ENCODE results near the gene ATAD3A. TPM values are rescaled to one million over a fixed set of nuclear protein-coding genes. Genes with fewer than 3 reads are reported as not detected.
"Not testable (repeated sequence)": the region's sequence is repeated elsewhere in the genome, so short reads cannot be mapped to it uniquely, and the experiment has no call there.

Gene ATAD3A
- total RNA-seq, 1 experiment from 2014 or later, result 74.7 TPM

DNA sequence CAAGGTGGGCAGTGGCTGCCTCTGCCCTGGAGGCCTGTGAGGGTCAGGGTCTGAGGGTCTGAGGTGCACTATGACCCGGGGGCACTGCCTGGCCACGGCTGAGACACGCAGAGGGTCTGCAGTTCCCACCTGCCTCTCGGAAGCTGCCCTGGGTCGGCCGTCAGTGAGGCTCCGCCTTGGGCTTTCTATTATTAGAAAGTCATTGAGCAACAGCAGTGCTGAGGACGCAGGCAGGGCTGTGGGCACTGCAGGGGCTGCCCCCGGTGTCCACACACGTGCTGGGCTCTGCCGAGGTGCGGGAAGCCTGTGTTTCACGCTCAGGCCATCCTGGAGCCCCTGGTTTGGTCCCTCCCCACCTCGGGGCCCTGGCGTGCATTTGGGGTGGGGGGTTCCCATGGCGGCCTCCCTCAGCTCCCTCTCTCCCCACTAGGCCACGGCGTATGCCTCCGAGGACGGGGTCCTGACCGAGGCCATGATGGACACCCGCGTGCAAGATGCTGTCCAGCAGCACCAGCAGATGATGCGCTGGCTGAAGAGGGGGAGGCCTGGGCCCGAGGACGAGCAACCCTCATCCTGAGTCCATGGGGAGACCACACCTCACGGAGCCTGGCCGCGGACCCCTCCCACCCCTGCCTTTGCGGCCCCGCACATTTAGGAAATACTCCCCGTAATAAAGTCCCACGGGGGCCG, 3.0 kb upstream of the ATAD3A start:
- not testable (repeated sequence) for H3K36me3 ChIP-seq; H3K27ac ChIP-seq; H3K4me1 ChIP-seq; H3K9me3 ChIP-seq (replicated peaks); H3K4me3 ChIP-seq; DNase-seq; H3K27me3 ChIP-seq

DNA sequence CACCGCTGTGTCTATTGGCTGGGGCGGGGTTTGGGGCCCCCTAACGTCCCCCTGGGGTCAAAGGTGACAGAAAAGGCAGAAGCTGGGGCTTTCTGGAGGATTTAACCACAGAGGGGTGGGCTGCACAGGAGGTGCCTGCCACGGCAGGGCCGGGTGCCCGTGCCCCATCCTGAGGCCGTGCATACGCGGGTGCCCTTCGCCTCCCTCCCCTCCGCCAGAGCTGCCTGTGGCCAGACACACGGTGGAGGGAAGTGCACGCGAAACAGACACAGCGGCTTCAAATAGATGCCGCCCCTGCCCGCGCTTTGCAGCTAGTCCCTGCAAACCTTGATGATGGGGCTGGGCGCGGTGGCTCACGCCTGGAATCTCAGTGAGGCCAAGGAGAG, 2.5 kb upstream of the ATAD3A start:
- H3K27me3 ChIP-seq; H3K4me3 ChIP-seq; H3K9me3 ChIP-seq (replicated peaks); H3K36me3 ChIP-seq; H3K4me1 ChIP-seq; DNase-seq; H3K27ac ChIP-seq: not testable (repeated sequence)

DNA sequence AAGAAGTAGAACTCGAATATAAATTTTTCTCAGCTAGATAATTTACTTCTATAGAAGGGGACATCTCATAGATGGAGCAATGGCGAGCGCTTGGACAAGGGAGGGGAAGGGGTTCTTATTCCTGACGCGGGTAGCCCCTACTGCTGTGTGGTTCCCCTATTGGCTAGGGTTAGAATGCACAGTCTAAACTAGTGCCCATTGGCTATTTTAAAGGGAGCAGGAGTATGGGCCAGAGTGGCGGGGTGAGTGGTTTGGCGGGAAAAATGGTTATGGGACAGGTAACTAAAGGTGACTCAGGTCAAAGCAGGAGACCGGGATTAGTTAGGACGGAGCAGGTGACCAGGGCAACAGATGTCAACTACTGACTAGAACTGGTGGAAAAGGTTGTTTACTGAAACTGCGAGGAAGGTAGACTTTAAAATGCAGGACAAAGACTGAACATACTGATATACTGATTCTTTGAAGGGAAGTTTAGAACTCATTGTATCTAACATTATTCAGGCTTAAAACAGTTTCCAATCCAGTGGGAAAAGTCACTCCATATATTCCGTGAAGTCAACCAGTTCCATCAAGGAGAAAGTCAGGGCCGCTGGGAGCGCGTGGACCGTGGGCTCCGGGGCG, 940 bp upstream of the ATAD3A start:
- Histone ChIP-seq H3K4me1 (no peaks in the 10 kb centered on the region), H3K36me3 (peaks cover 12% of the 10 kb centered on the region), H3K4me3 (peak overlapping the region; percentile 81), H3K27ac (peak overlapping the region; percentile 76), H3K27me3 (no peaks in the 10 kb centered on the region), H3K9me3 (replicated peaks) (peaks cover 4% of the 10 kb centered on the region; the same call in 1 of the 2 replicates)
- DNase-seq, result peak in 1 of 2 experiments; percentile 38

DNA sequence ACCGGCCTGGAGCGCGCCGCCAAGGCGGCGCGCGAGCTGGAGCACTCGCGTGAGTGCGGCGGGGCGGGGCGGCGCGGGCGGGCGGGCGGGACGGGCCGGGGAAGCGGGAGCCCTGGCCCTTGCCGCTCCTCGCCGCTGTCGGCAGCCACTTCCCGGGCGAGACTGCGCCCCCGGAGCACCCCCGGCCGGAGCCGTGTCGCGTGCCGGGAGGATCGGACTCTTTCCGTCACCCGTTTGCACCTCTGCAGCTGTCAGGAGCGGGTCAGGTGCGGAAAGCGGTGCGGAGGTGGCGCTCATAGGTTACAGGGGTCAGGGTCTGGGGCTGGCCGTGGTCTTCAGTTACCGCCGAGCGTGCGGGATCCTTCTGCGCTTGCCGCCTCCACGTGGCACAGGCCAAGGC, 463 bp downstream of the ATAD3A start:
- not testable (repeated sequence) for H3K27ac ChIP-seq, H3K4me1 ChIP-seq

GRCh38 chr1:1513675-1514074, 1.7 kb downstream of the ATAD3A start:
- not testable (repeated sequence) for H3K9me3 ChIP-seq (replicated peaks); H3K4me1 ChIP-seq; DNase-seq; H3K27ac ChIP-seq; H3K27me3 ChIP-seq; H3K4me3 ChIP-seq
- peaks cover 30% of the 10 kb centered on the region for H3K36me3 ChIP-seq

More for the DNA sequence above, 463 bp downstream of the ATAD3A start:
- Histone ChIP-seq H3K36me3 (peaks cover 23% of the 10 kb centered on the region), H3K4me3 (peak overlapping the region; percentile 81)
- not testable (repeated sequence) for DNase-seq; H3K27me3 ChIP-seq; H3K9me3 ChIP-seq (replicated peaks)

GRCh38 chr1:1514376-1514775, 2.4 kb downstream of the ATAD3A start:
- DNase-seq; H3K9me3 ChIP-seq (replicated peaks); H3K4me1 ChIP-seq; H3K4me3 ChIP-seq; H3K27me3 ChIP-seq; H3K27ac ChIP-seq: not testable (repeated sequence)
- H3K36me3 ChIP-seq, result peaks cover 32% of the 10 kb centered on the region

- H3K27me3 ChIP-seq; H3K9me3 ChIP-seq (replicated peaks); H3K27ac ChIP-seq; H3K4me1 ChIP-seq; DNase-seq; H3K4me3 ChIP-seq: not testable (repeated sequence)
- peaks cover 52% of the 10 kb centered on the region for H3K36me3 ChIP-seq
These were observed 5.0 kb downstream of the ATAD3A start for GRCh38 chr1:1516923-1517322.

- peaks cover 63% of the 10 kb centered on the region for H3K36me3 ChIP-seq
- no peaks in the 10 kb centered on the region for H3K9me3 ChIP-seq (replicated peaks)
- DNase-seq, result no peak
- no peak overlapping the region for H3K27ac ChIP-seq
- H3K27me3 ChIP-seq, result no peaks in the 10 kb centered on the region
- no peak overlapping the region for H3K4me3 ChIP-seq
- no peaks in the 10 kb centered on the region for H3K4me1 ChIP-seq
These were observed 6.1 kb downstream of the ATAD3A start for GRCh38 chr1:1517973-1518620.

- not testable (repeated sequence) for H3K4me3 ChIP-seq; H3K4me1 ChIP-seq; H3K27ac ChIP-seq; H3K27me3 ChIP-seq; H3K9me3 ChIP-seq (replicated peaks); DNase-seq
- peaks cover 66% of the 10 kb centered on the region for H3K36me3 ChIP-seq
These were observed 6.7 kb downstream of the ATAD3A start for GRCh38 chr1:1518621-1519007.

DNA sequence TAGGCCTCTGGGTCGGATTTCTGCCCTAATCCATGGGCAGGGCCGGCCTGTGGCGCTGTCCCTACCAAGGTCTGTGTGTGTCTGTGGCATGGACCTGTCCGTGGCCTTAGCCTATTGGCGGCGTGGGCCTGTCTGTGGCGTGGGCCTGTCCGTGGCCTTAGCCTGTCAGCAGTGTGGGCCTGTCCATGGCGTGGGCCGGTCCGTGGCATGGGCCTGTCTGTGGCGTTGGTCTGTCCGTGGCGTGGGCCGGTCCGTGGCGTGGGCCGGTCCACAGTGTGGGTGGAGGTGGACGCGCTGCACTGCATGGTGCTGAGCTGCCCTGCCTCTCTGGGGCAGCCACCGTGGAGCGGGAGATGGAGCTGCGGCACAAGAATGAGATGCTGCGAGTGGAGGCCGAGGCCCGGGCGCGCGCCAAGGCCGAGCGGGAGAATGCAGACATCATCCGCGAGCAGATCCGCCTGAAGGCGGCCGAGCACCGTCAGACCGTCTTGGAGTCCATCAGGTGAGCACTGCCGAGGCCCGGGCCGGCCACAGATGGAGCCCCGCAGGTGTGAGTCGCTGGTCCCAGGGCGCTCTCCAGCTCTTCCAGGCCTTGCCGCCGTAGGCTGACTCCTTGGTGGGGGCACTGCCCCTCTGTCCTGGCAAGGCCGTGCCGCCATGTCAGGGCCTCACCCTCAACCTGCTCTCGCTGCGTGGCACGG, 8.0 kb downstream of the ATAD3A start:
- not testable (repeated sequence) for H3K27ac ChIP-seq; H3K9me3 ChIP-seq (replicated peaks); DNase-seq; H3K4me1 ChIP-seq; H3K27me3 ChIP-seq; H3K4me3 ChIP-seq
- peaks cover 64% of the 10 kb centered on the region for H3K36me3 ChIP-seq

DNA sequence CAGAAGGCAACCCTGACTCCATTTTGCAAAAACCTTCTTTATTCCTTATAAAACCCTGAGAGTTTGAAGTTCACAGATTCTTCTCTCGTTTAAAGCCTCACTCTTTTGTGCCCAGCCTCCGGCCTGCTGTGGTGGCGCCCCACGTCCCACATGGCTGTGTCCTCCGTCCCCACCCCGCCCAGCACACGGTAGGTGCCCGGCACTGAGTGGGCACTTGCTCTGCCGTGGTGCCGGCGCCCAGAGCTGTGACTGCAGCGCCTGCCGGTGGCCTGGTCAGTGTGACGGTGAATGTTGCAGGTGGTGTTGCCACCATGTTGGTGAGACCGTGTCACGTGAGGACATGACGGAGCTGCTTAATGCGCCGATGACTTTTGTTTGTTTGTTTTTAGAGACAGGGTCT, 9.4 kb downstream of the ATAD3A start:
- Histone ChIP-seq H3K9me3 (replicated peaks) (no peaks in the 10 kb centered on the region), H3K36me3 (peaks cover 60% of the 10 kb centered on the region), H3K27me3 (no peaks in the 10 kb centered on the region), H3K4me1 (no peaks in the 10 kb centered on the region), H3K4me3 (no peak overlapping the region), H3K27ac (no peak overlapping the region)
- DNase-seq, result no peak

DNA sequence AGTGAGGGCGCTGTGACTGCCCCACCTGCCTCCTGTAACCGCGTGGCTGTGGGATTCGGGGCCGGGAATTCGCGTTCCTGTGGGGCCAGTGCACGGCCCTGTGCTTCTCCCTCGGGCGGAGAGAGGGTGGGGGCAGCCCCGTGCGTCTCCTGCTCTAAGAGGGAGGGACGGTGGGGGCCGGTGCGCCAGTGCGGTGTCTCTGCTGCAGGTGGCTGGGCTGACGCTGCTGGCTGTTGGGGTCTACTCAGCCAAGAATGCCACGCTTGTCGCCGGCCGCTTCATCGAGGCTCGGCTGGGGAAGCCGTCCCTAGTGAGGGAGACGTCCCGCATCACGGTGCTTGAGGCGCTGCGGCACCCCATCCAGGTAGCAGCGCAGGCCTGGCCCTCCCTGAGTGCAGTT, 10.6 kb downstream of the ATAD3A start:
- not testable (repeated sequence) for H3K4me1 ChIP-seq; DNase-seq; H3K27ac ChIP-seq; H3K4me3 ChIP-seq; H3K9me3 ChIP-seq (replicated peaks); H3K27me3 ChIP-seq
- H3K36me3 ChIP-seq, result peaks cover 59% of the 10 kb centered on the region

- not testable (repeated sequence) for H3K27me3 ChIP-seq; H3K4me3 ChIP-seq; H3K4me1 ChIP-seq; H3K27ac ChIP-seq; DNase-seq; H3K9me3 ChIP-seq (replicated peaks)
- H3K36me3 ChIP-seq, result peaks cover 61% of the 10 kb centered on the region
These were observed 11.3 kb downstream of the ATAD3A start for GRCh38 chr1:1523226-1523625.

- not testable (repeated sequence) for DNase-seq; H3K27ac ChIP-seq; H3K4me3 ChIP-seq; H3K27me3 ChIP-seq; H3K4me1 ChIP-seq; H3K9me3 ChIP-seq (replicated peaks)
- peaks cover 63% of the 10 kb centered on the region for H3K36me3 ChIP-seq
These were observed 11.7 kb downstream of the ATAD3A start for GRCh38 chr1:1523651-1524050.

GRCh38 chr1:1524750-1525383, 12.9 kb downstream of the ATAD3A start:
- not testable (repeated sequence) for DNase-seq; H3K4me3 ChIP-seq; H3K27me3 ChIP-seq; H3K9me3 ChIP-seq (replicated peaks); H3K27ac ChIP-seq; H3K4me1 ChIP-seq
- H3K36me3 ChIP-seq, result peaks cover 70% of the 10 kb centered on the region

All from SJCRH30 (cell line).